RPMI7951 (cell line): ENCODE results near the gene AFF3. TPM values are rescaled to one million over a fixed set of nuclear protein-coding genes. Genes with fewer than 3 reads are reported as not detected.
"Not testable (repeated sequence)": the region's sequence is repeated elsewhere in the genome, so short reads cannot be mapped to it uniquely, and the experiment has no call there.

Experiments
- DNase-seq: peaks from one replicate; pipeline ENCODE4 v3.0.0-alpha.2; 2012; ENCODE audit warnings: low read depth
- total RNA-seq: library from RNA; depleted of rRNA; stranded (reverse); fragments of >200 nt; shearing (Covaris generic); gene quantifications from 2 replicates; pipeline ENCODE4 v1.2.3, GENCODE V29; 2014

Gene AFF3
- total RNA-seq, 1 experiment from 2014 or later, result 1.3 TPM

- no peak for DNase-seq
Measured at GRCh38 chr2:99933894-99934650, 208.3 kb downstream of the AFF3 start.

GRCh38 chr2:99933491-99933890 is 208.9 kb downstream of the AFF3 start:
- DNase-seq, result not testable (repeated sequence)

GRCh38 chr2:99928470-99929053 is 213.8 kb downstream of the AFF3 start:
- DNase-seq, result no peak

- DNase-seq, result not testable (repeated sequence)
Measured at GRCh38 chr2:99927690-99928207, 214.6 kb downstream of the AFF3 start.

GRCh38 chr2:99926986-99927385 is 215.4 kb downstream of the AFF3 start:
- peak; percentile 28 for DNase-seq

GRCh38 chr2:99925960-99926359 is 216.4 kb downstream of the AFF3 start:
- no peak for DNase-seq

- no peak for DNase-seq
Measured at GRCh38 chr2:99922664-99923063, 219.7 kb downstream of the AFF3 start.

GRCh38 chr2:99921903-99922302 is 220.5 kb downstream of the AFF3 start:
- DNase-seq, result no peak

- no peak for DNase-seq
Measured at GRCh38 chr2:99918389-99918788, 224.0 kb downstream of the AFF3 start.

- no peak for DNase-seq
Measured at GRCh38 chr2:99915108-99915675, 227.2 kb downstream of the AFF3 start.

GRCh38 chr2:99911736-99912135 is 230.7 kb downstream of the AFF3 start:
- peak; percentile 6 for DNase-seq

GRCh38 chr2:99910902-99911301 is 231.5 kb downstream of the AFF3 start:
- DNase-seq, result no peak

- no peak for DNase-seq
Measured at GRCh38 chr2:99905636-99906035, 236.8 kb downstream of the AFF3 start.

GRCh38 chr2:99905025-99905424 is 237.4 kb downstream of the AFF3 start:
- DNase-seq, result no peak

- no peak for DNase-seq
Measured at GRCh38 chr2:99903981-99904380, 238.4 kb downstream of the AFF3 start.

- DNase-seq, result no peak
Measured at GRCh38 chr2:99900556-99900955, 241.8 kb downstream of the AFF3 start.

- no peak for DNase-seq
Measured at GRCh38 chr2:99899882-99900281, 242.5 kb downstream of the AFF3 start.

GRCh38 chr2:99899058-99899855 is 243.1 kb downstream of the AFF3 start:
- no peak for DNase-seq

GRCh38 chr2:99898336-99899048 is 243.9 kb downstream of the AFF3 start:
- DNase-seq, result no peak

- no peak for DNase-seq
Measured at GRCh38 chr2:99891428-99891780, 251.0 kb downstream of the AFF3 start.

- no peak for DNase-seq
Measured at GRCh38 chr2:99890568-99891427, 251.6 kb downstream of the AFF3 start.
